ENCODE data around the gene C2orf42. TPM values are rescaled to one million over a fixed set of nuclear protein-coding genes. Genes with fewer than 3 reads are reported as not detected.

The C2orf42 gene
- total RNA-seq, 1 experiment from 2014 or later, result 17.4 TPM

DNA sequence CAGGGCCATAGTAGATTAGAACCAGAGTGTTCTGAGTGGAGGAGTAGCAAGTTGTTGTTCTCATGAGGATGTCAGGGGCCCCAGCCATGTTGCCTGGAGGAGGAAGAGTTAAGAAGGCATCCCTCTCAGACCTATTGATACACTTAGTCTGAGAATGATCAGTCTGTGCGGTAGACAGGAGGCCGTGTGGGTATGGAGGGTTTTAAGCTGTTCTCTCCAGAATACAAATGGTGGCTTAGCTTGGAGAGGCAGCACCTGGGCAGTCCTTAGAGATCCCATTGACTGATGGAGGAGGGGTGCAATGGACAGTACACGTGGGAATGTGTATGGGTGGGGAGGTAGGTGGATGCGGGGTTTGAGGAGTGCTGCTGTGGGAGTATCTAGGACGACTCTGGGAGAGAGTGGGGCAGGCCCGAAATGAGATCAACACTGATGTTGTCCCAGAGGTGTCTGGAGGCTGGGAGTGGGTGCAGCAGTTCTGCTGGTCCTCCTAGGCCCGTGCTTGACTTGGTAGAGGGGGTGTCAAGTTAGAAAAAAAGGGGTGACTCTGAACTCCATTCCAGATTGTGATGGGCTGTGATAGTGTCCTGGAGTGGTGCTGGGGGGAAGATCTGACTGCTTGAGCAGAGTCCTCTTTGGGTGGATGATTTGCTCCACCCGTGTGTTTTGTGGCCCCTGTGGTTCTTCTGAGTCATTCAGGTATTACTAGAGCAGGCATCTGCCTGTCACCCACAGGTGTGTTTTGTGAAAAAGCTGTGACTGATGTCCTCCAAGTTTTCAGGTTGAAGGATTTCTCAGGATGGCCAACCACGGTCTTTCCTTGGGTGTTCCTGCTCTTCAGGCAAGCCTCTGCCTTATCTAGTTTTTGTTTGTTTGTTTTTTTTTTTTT is 44.7 kb downstream of the C2orf42 start:
- no peaks in the 10 kb centered on the region for H3K79me2 ChIP-seq (ENCODE audit: insufficient read depth, low read length)
- H3K4me1 ChIP-seq (ENCODE audit: control insufficient read depth in 1 of 2, insufficient read depth in 2 of 2, low read length in 2 of 2), result peaks cover 14 to 23% of the 10 kb centered on the region in 2 experiments
- no peak for TF ChIP-seq SRF (IDR thresholded peaks at IDR 0.05; ENCODE audit: low read depth)
- no peak for TF ChIP-seq ELF1 (IDR thresholded peaks at IDR 0.05; ENCODE audit: borderline replicate concordance, low read depth)
- no peak for TF ChIP-seq SP1 (IDR thresholded peaks at IDR 0.05; ENCODE audit: low read depth)
- TF ChIP-seq CBX3 (IDR thresholded peaks at IDR 0.05; ENCODE audit: low read depth), result no peak
- TF ChIP-seq, protein P1, sequence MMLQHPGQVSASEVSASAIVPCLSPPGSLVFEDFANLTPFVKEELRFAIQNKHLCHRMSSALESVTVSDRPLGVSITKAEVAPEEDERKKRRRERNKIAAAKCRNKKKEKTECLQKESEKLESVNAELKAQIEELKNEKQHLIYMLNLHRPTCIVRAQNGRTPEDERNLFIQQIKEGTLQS (IDR thresholded peaks at IDR 0.05), result no peak
- no peak for TF ChIP-seq SIN3A (IDR thresholded peaks at IDR 0.05; ENCODE audit: low read depth)
- TF ChIP-seq, protein P2, sequence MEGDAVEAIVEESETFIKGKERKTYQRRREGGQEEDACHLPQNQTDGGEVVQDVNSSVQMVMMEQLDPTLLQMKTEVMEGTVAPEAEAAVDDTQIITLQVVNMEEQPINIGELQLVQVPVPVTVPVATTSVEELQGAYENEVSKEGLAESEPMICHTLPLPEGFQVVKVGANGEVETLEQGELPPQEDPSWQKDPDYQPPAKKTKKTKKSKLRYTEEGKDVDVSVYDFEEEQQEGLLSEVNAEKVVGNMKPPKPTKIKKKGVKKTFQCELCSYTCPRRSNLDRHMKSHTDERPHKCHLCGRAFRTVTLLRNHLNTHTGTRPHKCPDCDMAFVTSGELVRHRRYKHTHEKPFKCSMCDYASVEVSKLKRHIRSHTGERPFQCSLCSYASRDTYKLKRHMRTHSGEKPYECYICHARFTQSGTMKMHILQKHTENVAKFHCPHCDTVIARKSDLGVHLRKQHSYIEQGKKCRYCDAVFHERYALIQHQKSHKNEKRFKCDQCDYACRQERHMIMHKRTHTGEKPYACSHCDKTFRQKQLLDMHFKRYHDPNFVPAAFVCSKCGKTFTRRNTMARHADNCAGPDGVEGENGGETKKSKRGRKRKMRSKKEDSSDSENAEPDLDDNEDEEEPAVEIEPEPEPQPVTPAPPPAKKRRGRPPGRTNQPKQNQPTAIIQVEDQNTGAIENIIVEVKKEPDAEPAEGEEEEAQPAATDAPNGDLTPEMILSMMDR (IDR thresholded peaks at IDR 0.05 in 2 of 3, conservative IDR thresholded peaks at IDR 0.05 in 1 of 3; ENCODE audit: borderline replicate concordance in 1 of 3, insufficient read depth in 1 of 3, low read depth in 2 of 3, low read length in 2 of 3), result no peak
- TF ChIP-seq MAX (IDR thresholded peaks at IDR 0.05), result no peak
- TF ChIP-seq EZH2phosphoT487 (IDR thresholded peaks at IDR 0.05; ENCODE audit: borderline replicate concordance), result no peak
- TF ChIP-seq POLR2A (IDR thresholded peaks at IDR 0.05; ENCODE audit: borderline replicate concordance, extremely low read depth, insufficient read depth, insufficient read length), result no peak
- TF ChIP-seq EZH2 (IDR thresholded peaks at IDR 0.05), result no peak
- no peak for TF ChIP-seq JUND (IDR thresholded peaks at IDR 0.05)
- H3K4me2 ChIP-seq (ENCODE audit: low read length), result no peak overlapping the region
- no peak overlapping the region for H3K9ac ChIP-seq (ENCODE audit: low read length)
- no peak for DNase-seq (ENCODE audit: low read depth, low spot score)
- H2AFZ ChIP-seq (ENCODE audit: low read depth, low read length, poor library complexity, severe bottlenecking), result no peak overlapping the region
- intact Hi-C loops (cut with micrococcal nuclease), result no loop called here
- no peaks in the 10 kb centered on the region for H3K9me3 ChIP-seq (ENCODE audit: control insufficient read depth in 1 of 2, insufficient read depth in 1 of 2, low read depth in 1 of 2, low read length in 2 of 2)
- no peak for ATAC-seq
- ChIA-PET CTCF (interaction anchor here (2.4 kb wide), 1 partner anchor 422 kb away, joined by 8 read pairs; no protein-coding TSS in a partner anchor), POLR2A (no interaction called here), RAD21 (ENCODE audit: low non-redundant PET in 1 of 2, low total read pairs in 2 of 2, uncharacterized antibody in 2 of 2, unreplicated experiment in 2 of 2) (no interaction called here)
- no peaks in the 10 kb centered on the region; a peak in 1 of 4 replicates for H3K36me3 ChIP-seq (ENCODE audit: control insufficient read depth in 1 of 2, insufficient read depth in 2 of 2, low read length in 2 of 2)
- H3K27ac ChIP-seq (ENCODE audit: low read depth, low read length), result no peak overlapping the region
- no peak overlapping the region for H3K4me3 ChIP-seq (replicated peaks in 1 of 2; ENCODE audit: low read depth in 1 of 2, low read length in 2 of 2)
- H3K27me3 ChIP-seq (ENCODE audit: insufficient read depth, low read length), result no peaks in the 10 kb centered on the region
- no peaks in the 10 kb centered on the region for H3K9me2 ChIP-seq (ENCODE audit: insufficient read depth)
- H4K20me1 ChIP-seq (ENCODE audit: insufficient read depth), result no peaks in the 10 kb centered on the region
- no TSS peak for BruUV-seq (replicated peaks)
